ENCODE data around the gene ARHGEF4. TPM values are rescaled to one million over a fixed set of nuclear protein-coding genes. Genes with fewer than 3 reads are reported as not detected.

Gene ARHGEF4
- total and polyA plus RNA-seq, 11 donors, result 0.30 to 5.5 (median 3.8) TPM

- Histone ChIP-seq H3K9me3 (no peaks in the 10 kb centered on the region), H3K27me3 (peaks cover 0 to 38% (median 7%) of the 10 kb centered on the region in 9 donors), H3K4me1 (no peaks in the 10 kb centered on the region), H3K36me3 (no peaks in the 10 kb centered on the region), H3K4me3 (no peak overlapping the region), H3K27ac (no peak overlapping the region)
- no peak for DNase-seq
- TF ChIP-seq POLR2A (IDR thresholded peaks at IDR 0.05) (no peak), CTCF (IDR thresholded peaks at IDR 0.05) (no peak)
- 68 to 83% (median 76%) methylated on average over 2 of the region's 2 CpGs for WGBS, 4 donors
- no peak for ATAC-seq
- intact Hi-C loops (cut with DNase I), result no loop called here
These were observed 6.2 kb upstream of the ARHGEF4 start for GRCh38 chr2:130830538-130830937.

- Histone ChIP-seq H3K4me3 (no peak overlapping the region), H3K4me1 (peaks cover 0 to under 1% (median 0%) of the 10 kb centered on the region in 12 donors), H3K9me3 (no peaks in the 10 kb centered on the region), H3K36me3 (no peaks in the 10 kb centered on the region), H3K27me3 (peaks cover 0 to 46% (median 15%) of the 10 kb centered on the region in 9 donors), H3K27ac (no peak overlapping the region)
- ATAC-seq (no peak), DNase-seq (peak in 1 of 5 donors; percentile 41)
- 68 to 81% (median 75%) methylated on average over 4 to 6 of the region's 6 CpGs for WGBS, 4 donors
- no peak for TF ChIP-seq CTCF (IDR thresholded peaks at IDR 0.05)
- no peak for TF ChIP-seq POLR2A (IDR thresholded peaks at IDR 0.05)
- intact Hi-C loops (cut with DNase I), result no loop called here
These were observed 5.4 kb upstream of the ARHGEF4 start for GRCh38 chr2:130831356-130831755.

- WGBS, 4 donors, result 76 to 88% (median 83%) methylated on average over 9 to 12 of the region's 12 CpGs
These were observed 4.3 kb upstream of the ARHGEF4 start for GRCh38 chr2:130832296-130832940.

More at GRCh38 chr2:130832296-130832940, 4.3 kb upstream of the ARHGEF4 start:
- DNase-seq, result peak in 1 of 5 donors; percentile 46
- Histone ChIP-seq H3K36me3 (no peaks in the 10 kb centered on the region), H3K9me3 (no peaks in the 10 kb centered on the region), H3K27me3 (peaks cover 10 to 57% (median 26%) of the 10 kb centered on the region in 9 donors), H3K4me1 (peaks cover 0 to 11% (median 0%) of the 10 kb centered on the region in 12 donors), H3K4me3 (no peak overlapping the region), H3K27ac (no peak overlapping the region)
- no peak for TF ChIP-seq CTCF (IDR thresholded peaks at IDR 0.05)
- TF ChIP-seq POLR2A (IDR thresholded peaks at IDR 0.05), result no peak
- intact Hi-C loops (cut with DNase I), result no loop called here
- ATAC-seq, result no peak

Measured in heart left ventricle (tissue), 16 donors.